GM21717 (cell line): ENCODE measurements around the gene TNXB.
"Not testable (repeated sequence)": the region's sequence is repeated elsewhere in the genome, so short reads cannot be mapped to it uniquely, and the experiment has no call there.

ENCODE experiments used
- ATAC-seq: cut with Tn5 transposase; IDR thresholded peaks from one replicate; pipeline ENCODE4 v1.9.1; 2021; ENCODE audit warnings: mild to moderate bottlenecking, moderate library complexity; ENCODE audit not compliant: unreplicated experiment

The TNXB gene

GRCh38 chr6:32112431-32112980 is 3.4 kb upstream of the TNXB start:
- ATAC-seq, result no peak

- ATAC-seq, result no peak
Observed at GRCh38 chr6:32111424-32112066, 2.4 kb upstream of the TNXB start.

GRCh38 chr6:32110632-32111031 is 1.5 kb upstream of the TNXB start:
- ATAC-seq, result no peak

- ATAC-seq, result no peak
Observed at GRCh38 chr6:32109765-32110160, 625 bp upstream of the TNXB start.

- ATAC-seq, result no peak
Observed at GRCh38 chr6:32108727-32109113, 418 bp downstream of the TNXB start.

- ATAC-seq, result no peak
Observed at GRCh38 chr6:32108094-32108627, 977 bp downstream of the TNXB start.

GRCh38 chr6:32107406-32107805 is 1.7 kb downstream of the TNXB start:
- no peak for ATAC-seq

- no peak for ATAC-seq
Observed at GRCh38 chr6:32105433-32105832, 3.7 kb downstream of the TNXB start.

GRCh38 chr6:32102255-32102654 is 6.9 kb downstream of the TNXB start:
- ATAC-seq, result no peak

GRCh38 chr6:32100251-32100650 is 8.9 kb downstream of the TNXB start:
- ATAC-seq, result not testable (repeated sequence)

- no peak for ATAC-seq
Observed at GRCh38 chr6:32097364-32097763, 11.8 kb downstream of the TNXB start.

- no peak for ATAC-seq
Observed at GRCh38 chr6:32096394-32097258, 12.5 kb downstream of the TNXB start.

GRCh38 chr6:32096087-32096393 is 13.1 kb downstream of the TNXB start:
- ATAC-seq, result no peak

GRCh38 chr6:32095338-32096086 is 13.6 kb downstream of the TNXB start:
- ATAC-seq, result no peak

- no peak for ATAC-seq
Observed at GRCh38 chr6:32092760-32093497, 16.2 kb downstream of the TNXB start.

- no peak for ATAC-seq
Observed at GRCh38 chr6:32089082-32089828, 19.9 kb downstream of the TNXB start.

GRCh38 chr6:32088487-32089049 is 20.6 kb downstream of the TNXB start:
- ATAC-seq, result no peak

- ATAC-seq, result no peak
Observed at GRCh38 chr6:32087574-32088486, 21.3 kb downstream of the TNXB start.
